Loucy (cell line): ENCODE results near the gene GTPBP1.

Source experiments
- H2AFZ ChIP-seq: fragments of 200-600 bp; sonication (generic); 2 replicates; pipeline ENCODE4 v1.6.0; 2016; ENCODE audit warnings: antibody characterized with exemption, mild to moderate bottlenecking, low read length, moderate library complexity
- H3F3A ChIP-seq: fragments of 200-600 bp; 2 replicates; pipeline ENCODE4 v1.6.0; 2016; ENCODE audit warnings: antibody characterized with exemption, low read depth, mild to moderate bottlenecking
- H3K27me3 ChIP-seq: fragments of 200-600 bp; sonication (generic); 2 replicates; pipeline ENCODE4 v1.6.1; 2014; ENCODE audit warnings: low read length, mild to moderate bottlenecking; ENCODE audit not compliant: insufficient read depth, poor library complexity, severe bottlenecking
- H3K36me3 ChIP-seq: fragments of 200-600 bp; sonication (generic); 2 replicates; pipeline ENCODE4 v1.6.1; 2016; ENCODE audit warnings: low read length; ENCODE audit not compliant: insufficient read depth
- H3K4me1 ChIP-seq: fragments of 200-600 bp; sonication (generic); 2 replicates; pipeline ENCODE4 v1.5.1; 2014; ENCODE audit warnings: low read length, mild to moderate bottlenecking; ENCODE audit not compliant: insufficient read depth, poor library complexity, severe bottlenecking
- H3K4me2 ChIP-seq: fragments of 200-600 bp; sonication (generic); 2 replicates; pipeline ENCODE4 v1.6.0; 2014; ENCODE audit warnings: antibody characterized with exemption, low read length, low read depth, mild to moderate bottlenecking; ENCODE audit not compliant: poor library complexity, severe bottlenecking
- H3K4me3 ChIP-seq: fragments of 200-600 bp; sonication (generic); 2 replicates; pipeline ENCODE4 v1.5.1; 2014; ENCODE audit warnings: low read length, mild to moderate bottlenecking, mixed read lengths; ENCODE audit not compliant: poor library complexity, severe bottlenecking
- H3K79me2 ChIP-seq: fragments of 200-600 bp; sonication (generic); 2 replicates; pipeline ENCODE4 v1.6.1; 2014; ENCODE audit warnings: low read length; ENCODE audit not compliant: insufficient read depth
- H3K9ac ChIP-seq: fragments of 200-600 bp; sonication (generic); 2 replicates; pipeline ENCODE4 v1.6.0; 2014; ENCODE audit warnings: mild to moderate bottlenecking, low read depth, low read length, moderate library complexity; ENCODE audit not compliant: poor library complexity, severe bottlenecking
- H3K9me2 ChIP-seq: fragments of 200-600 bp; sonication (generic); replicated peaks from 2 replicates; pipeline ENCODE4 v1.6.1; 2016; ENCODE audit warnings: low read depth, low read length, mixed read lengths
- H3K9me3 ChIP-seq: fragments of 200-600 bp; sonication (generic); 2 replicates; pipeline ENCODE4 v1.6.1; 2014; ENCODE audit warnings: mild to moderate bottlenecking, antibody characterized with exemption, low read length, low read depth; ENCODE audit not compliant: insufficient read depth
- H4K20me1 ChIP-seq: fragments of 200-600 bp; sonication (generic); 2 replicates; pipeline ENCODE4 v1.6.0; 2014; ENCODE audit warnings: antibody characterized with exemption, low read length, mild to moderate bottlenecking; ENCODE audit not compliant: insufficient read depth, poor library complexity, severe bottlenecking
- CTCF ChIP-seq: fragments of 200-600 bp; sonication (generic); conservative IDR thresholded peaks from 2 replicates; pipeline ENCODE4 v1.5.1; 2014; ENCODE audit warnings: mild to moderate bottlenecking, antibody characterized with exemption, low read length
- EZH2phosphoT487 ChIP-seq: fragments of 200-600 bp; IDR thresholded peaks from 2 replicates; pipeline ENCODE4 v1.6.1; 2018; ENCODE audit warnings: antibody characterized with exemption, mild to moderate bottlenecking, moderate library complexity, borderline replicate concordance

The GTPBP1 gene

DNA sequence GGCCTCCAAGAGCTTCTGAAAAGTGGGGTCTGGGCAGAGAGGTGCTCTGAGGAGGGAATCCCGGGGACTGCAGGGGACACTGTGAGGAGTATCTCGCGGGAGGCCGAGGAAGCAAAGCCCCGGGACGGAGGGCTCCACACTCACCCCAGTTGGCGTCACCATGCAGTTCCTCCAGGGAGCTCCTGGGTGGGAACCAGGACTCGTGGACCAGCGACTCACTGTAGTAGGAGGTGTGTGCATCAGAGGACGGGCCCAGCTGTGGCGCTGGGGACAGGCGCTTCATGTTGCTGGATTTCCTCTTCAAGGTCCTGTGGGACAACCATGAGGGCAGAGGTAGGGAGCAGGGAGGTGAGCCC lies 45.3 kb downstream of the GTPBP1 start:
- H3K79me2 ChIP-seq, result peaks cover 74% of the 10 kb centered on the region
- H3K4me3 ChIP-seq, result peak overlapping the region; percentile 52
- peaks cover 29% of the 10 kb centered on the region for H3K4me1 ChIP-seq
- no peak overlapping the region for H2AFZ ChIP-seq
- peak overlapping the region; percentile 22 for H3K9ac ChIP-seq
- TF ChIP-seq CTCF (no peak), EZH2phosphoT487 (no peak)
- peak overlapping the region; percentile 97 for H3K4me2 ChIP-seq
- no peaks in the 10 kb centered on the region for H3K9me2 ChIP-seq
- H3F3A ChIP-seq, result no peaks in the 10 kb centered on the region
- peaks cover 49% of the 10 kb centered on the region; the same call in 1 of the 2 replicates for H3K36me3 ChIP-seq
- H3K9me3 ChIP-seq, result no peaks in the 10 kb centered on the region
- peaks cover 37% of the 10 kb centered on the region for H4K20me1 ChIP-seq
- no peaks in the 10 kb centered on the region for H3K27me3 ChIP-seq

DNA sequence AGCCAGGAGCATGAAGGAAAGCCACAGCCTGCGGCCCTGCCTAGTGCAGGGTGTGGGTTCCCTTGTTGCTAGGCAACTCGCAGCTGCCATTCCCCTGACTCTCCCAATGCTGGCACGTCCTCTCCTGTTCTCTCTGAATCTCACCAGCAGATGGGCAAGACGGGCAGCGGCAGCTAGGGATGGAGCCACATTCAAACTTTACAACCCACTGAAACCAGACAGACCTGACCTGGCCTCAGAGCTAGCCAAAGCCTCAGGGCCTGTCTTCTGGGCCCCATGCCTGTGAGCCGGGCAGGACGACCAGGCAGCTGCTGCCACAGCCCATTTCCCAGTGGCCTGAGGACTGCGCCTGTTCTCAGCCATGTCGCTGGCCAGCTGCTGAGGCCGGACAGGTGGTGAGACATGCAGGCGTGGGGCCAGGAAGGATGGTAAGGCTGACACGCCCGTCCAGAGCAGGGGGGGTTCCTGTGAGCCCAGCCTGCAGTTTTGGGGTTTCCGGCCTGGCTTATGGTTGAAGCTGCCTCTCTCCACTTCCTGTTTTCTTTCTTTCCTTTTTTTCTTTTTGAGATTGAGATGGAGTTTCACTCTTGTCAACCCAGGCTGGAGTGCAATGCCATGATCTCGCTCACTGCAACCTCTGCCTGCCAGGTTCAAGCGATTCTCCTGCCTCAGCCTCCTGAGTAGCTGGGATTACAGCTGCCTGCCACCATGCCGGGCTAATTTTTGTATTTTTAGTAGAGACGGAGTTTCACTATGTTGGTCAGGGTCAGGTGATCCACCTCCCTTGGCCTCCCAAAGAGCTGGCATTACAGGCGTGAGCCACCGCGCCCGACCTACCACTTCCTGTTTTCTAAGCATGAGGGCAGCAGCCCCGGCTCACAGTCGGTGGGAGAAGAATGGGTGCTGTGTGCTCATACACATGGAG lies 45.9 kb downstream of the GTPBP1 start:
- TF ChIP-seq CTCF (no peak), EZH2phosphoT487 (no peak)
- Histone ChIP-seq H3K9me3 (no peaks in the 10 kb centered on the region), H3K4me3 (peak overlapping the region; percentile 52), H3F3A (no peaks in the 10 kb centered on the region), H3K79me2 (peaks cover 80% of the 10 kb centered on the region), H4K20me1 (peaks cover 37% of the 10 kb centered on the region), H3K4me2 (peak overlapping the region; percentile 97), H3K27me3 (no peaks in the 10 kb centered on the region), H3K36me3 (peaks cover 44% of the 10 kb centered on the region; the same call in 1 of the 2 replicates), H3K9me2 (no peaks in the 10 kb centered on the region), H2AFZ (no peak overlapping the region), H3K9ac (peak overlapping the region; percentile 22), H3K4me1 (peaks cover 32% of the 10 kb centered on the region)

DNA sequence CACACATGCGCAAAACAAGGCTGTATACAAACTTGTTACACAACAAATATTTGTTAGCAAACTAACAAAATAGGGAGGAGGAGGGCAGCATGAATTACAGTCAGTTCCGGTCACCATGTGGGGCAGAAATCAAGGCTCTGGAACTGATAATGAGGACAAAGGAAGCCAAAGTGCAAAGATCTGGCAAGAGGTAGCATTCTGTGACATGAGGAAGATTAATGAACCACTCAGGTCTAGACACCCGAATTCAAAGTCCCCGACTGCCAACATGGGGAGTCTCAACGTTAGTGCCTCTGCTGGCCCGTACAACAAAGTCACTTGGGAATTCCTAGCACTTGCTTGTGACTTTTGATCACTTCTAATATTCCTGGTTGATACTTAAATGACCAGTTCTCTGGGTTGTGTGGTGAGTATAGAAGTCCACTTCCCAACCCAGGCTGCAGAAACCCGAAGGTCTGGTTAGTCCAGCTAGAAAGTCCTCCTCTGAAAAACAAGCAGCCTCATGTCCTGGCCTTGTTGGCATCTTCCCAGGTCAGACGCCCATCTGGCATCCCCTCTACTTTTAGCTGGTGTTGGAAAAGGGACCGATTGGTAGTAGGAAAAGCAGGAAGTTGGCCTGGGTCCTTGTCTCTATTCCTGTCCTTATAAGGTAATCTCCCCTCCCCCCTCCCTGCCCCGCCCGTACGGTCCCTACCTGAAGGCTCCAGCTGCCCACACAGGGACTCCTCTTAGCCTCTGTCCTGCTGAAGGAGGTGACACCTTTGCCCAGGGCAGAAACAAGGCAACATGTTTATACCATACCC lies 48.4 kb downstream of the GTPBP1 start:
- Histone ChIP-seq H3K9me3 (no peaks in the 10 kb centered on the region), H3K4me1 (peaks cover 51% of the 10 kb centered on the region), H3K36me3 (peaks cover 25% of the 10 kb centered on the region; the same call in 1 of the 2 replicates), H3K27me3 (no peaks in the 10 kb centered on the region), H4K20me1 (peaks cover 36% of the 10 kb centered on the region), H3F3A (no peaks in the 10 kb centered on the region), H3K9ac (peak overlapping the region; percentile 92), H3K79me2 (peaks cover 88% of the 10 kb centered on the region), H3K9me2 (no peaks in the 10 kb centered on the region), H2AFZ (no peak overlapping the region), H3K4me2 (peak overlapping the region; percentile 97), H3K4me3 (peak overlapping the region; percentile 95)
- TF ChIP-seq EZH2phosphoT487, result no peak
- TF ChIP-seq CTCF, result no peak
